Measurements from ENCODE around the gene CAMTA2.
A peak's percentile ranks its signal among the peaks of the same experiment; 100 is the strongest.

Gene CAMTA2

GRCh38 chr17:5002121-5002788 is 14.8 kb upstream of the CAMTA2 start:
- DNase-seq (ENCODE audit: low read depth in 3 of 3): no peak

- no peak for DNase-seq (ENCODE audit: low read depth in 3 of 3)
These were observed 12.8 kb upstream of the CAMTA2 start for GRCh38 chr17:5000237-5000639.

- DNase-seq (ENCODE audit: low read depth in 3 of 3): no peak
These were observed 12.1 kb upstream of the CAMTA2 start for GRCh38 chr17:4999430-5000093.

- no peak for DNase-seq (ENCODE audit: low read depth in 3 of 3)
These were observed 11.4 kb upstream of the CAMTA2 start for GRCh38 chr17:4998732-4999429.

GRCh38 chr17:4998027-4998731 is 10.7 kb upstream of the CAMTA2 start:
- DNase-seq (ENCODE audit: low read depth in 3 of 3): no peak

GRCh38 chr17:4997302-4998026 is 10.0 kb upstream of the CAMTA2 start, which contains the start of the genes INCA1 and KIF1C:
INCA1 (minus strand) TSS chr17:4997522; CDS start chr17:4994437, 3,085 bp downstream.
KIF1C (plus strand) TSS chr17:4997950; CDS start chr17:5000247, 2,297 bp downstream.
- peak; percentile 83 to 85 (median 85) for DNase-seq (ENCODE audit: low read depth in 3 of 3)

- DNase-seq (ENCODE audit: low read depth in 3 of 3): no peak
These were observed 6.7 kb upstream of the CAMTA2 start for GRCh38 chr17:4994081-4994595.

- no peak for DNase-seq (ENCODE audit: low read depth in 3 of 3)
These were observed 492 bp upstream of the CAMTA2 start for GRCh38 chr17:4987767-4988567.

- no peak for DNase-seq (ENCODE audit: low read depth in 3 of 3)
These were observed 1.1 kb downstream of the CAMTA2 start for GRCh38 chr17:4986403-4986802.

- DNase-seq (ENCODE audit: low read depth in 3 of 3): no peak
These were observed 5.2 kb downstream of the CAMTA2 start for GRCh38 chr17:4982305-4982704.

- no peak for DNase-seq (ENCODE audit: low read depth in 3 of 3)
These were observed 6.7 kb downstream of the CAMTA2 start for GRCh38 chr17:4980644-4981216.

GRCh38 chr17:4978726-4979125 is 8.7 kb downstream of the CAMTA2 start:
- DNase-seq (ENCODE audit: low read depth in 3 of 3): no peak

GRCh38 chr17:4974115-4974670 is 13.3 kb downstream of the CAMTA2 start:
- DNase-seq (ENCODE audit: low read depth in 3 of 3): no peak

- no peak for DNase-seq (ENCODE audit: low read depth in 3 of 3)
These were observed 14.0 kb downstream of the CAMTA2 start for GRCh38 chr17:4973256-4974114.

GRCh38 chr17:4972752-4973151 is 14.7 kb downstream of the CAMTA2 start:
- DNase-seq (ENCODE audit: low read depth in 3 of 3): no peak

- no peak for DNase-seq (ENCODE audit: low read depth in 3 of 3)
These were observed 15.2 kb downstream of the CAMTA2 start for GRCh38 chr17:4972322-4972721.

GRCh38 chr17:4971826-4972225 is 15.6 kb downstream of the CAMTA2 start:
- DNase-seq (ENCODE audit: low read depth in 3 of 3): no peak

GRCh38 chr17:4970273-4970672 is 17.2 kb downstream of the CAMTA2 start:
- no peak for DNase-seq (ENCODE audit: low read depth in 3 of 3)

Measured in stimulated activated CD4-positive, alpha-beta T cell treated with anti-CD3 and anti-CD28 coated beads, TNF-alpha, amount 100 ng/mL, for 4 hours (primary cell).